ENCODE measurements around the gene ADRM1.

The ADRM1 gene

DNA sequence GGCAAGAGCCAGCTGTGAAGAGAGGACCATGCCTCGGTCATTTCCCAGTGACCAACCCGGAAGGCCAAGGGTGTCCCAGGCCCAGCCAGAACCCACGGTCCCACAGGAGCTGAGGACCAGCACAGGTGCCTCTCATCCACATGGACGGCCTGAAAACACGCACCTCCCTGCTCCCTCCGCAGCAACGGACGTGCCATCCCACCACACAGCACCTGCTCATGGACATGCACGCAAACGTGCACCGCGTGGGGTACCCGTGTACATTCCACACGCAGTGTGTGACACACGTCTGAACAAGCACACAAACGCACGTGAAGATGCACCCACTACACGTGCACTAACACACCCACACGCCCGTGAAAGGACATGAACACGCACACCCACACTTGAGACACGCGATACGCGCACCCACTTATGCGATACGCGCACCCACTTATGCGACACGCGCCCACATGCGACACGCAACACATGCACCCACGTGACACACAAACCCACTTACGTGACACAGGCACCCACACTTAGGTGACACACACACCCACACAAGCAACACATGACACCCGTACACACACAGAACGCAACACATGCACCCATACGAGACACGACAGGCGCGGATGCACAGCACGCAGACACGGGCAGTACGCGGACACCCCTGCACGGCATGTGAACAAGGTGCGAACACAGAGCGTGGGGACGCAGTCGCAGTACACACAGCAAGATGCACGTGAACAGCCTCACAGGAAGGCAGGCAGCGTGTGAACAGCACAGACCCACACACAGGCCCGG, 34.2 kb downstream of the ADRM1 start:
- DNase-seq (ENCODE audit: extremely low read depth in 1 of 2, low read depth in 1 of 2) = no peak

GRCh38 chr20:62337558-62338293, 34.9 kb downstream of the ADRM1 start:
- no peak for DNase-seq (ENCODE audit: extremely low read depth in 1 of 2, low read depth in 1 of 2)

GRCh38 chr20:62338294-62338620, 35.5 kb downstream of the ADRM1 start:
- DNase-seq (ENCODE audit: extremely low read depth in 1 of 2, low read depth in 1 of 2) = no peak

DNA sequence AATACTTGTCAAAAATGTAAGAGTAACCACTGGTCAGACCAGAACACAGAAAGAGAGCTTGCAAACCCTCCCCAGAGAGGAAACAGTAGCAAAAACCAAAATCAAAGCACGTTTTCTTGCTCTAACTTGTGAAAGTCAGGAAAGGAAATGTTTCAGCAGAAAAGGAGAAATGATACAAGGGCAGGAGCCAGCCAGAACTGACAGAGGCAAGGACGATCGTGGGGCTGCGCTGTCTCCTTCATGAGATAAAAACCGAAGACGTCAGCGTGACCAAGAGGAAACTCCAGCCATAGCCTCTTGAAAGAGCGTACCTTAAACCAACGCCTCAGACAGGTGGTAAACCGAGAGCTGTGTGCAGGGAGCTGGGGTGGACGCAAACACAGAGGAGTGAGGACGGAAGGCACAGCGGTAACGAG, 36.9 kb downstream of the ADRM1 start:
- DNase-seq (ENCODE audit: extremely low read depth in 1 of 2, low read depth in 1 of 2) = no peak

DNA sequence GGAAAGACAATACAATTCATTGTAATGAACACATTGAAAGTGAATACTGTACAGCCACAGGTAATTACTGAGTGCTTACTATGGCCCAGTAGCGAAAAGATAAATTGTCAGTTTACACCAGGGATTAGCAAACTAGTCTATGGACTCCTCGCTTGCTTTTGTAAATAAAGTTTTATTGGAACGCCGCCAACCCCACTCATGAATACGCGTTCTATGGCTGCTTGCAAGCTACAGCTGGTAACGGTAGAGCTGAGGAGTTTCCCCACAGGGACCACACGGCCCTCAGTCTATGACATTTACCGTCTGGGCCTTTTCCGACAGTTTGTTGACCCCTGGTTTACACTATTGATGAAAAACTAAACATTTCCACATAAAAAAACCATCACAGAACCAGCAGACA, 40.1 kb downstream of the ADRM1 start:
- no peak for DNase-seq (ENCODE audit: extremely low read depth in 1 of 2, low read depth in 1 of 2)

GRCh38 chr20:62344092-62344491, 41.3 kb downstream of the ADRM1 start:
- DNase-seq (ENCODE audit: extremely low read depth in 1 of 2, low read depth in 1 of 2) = no peak

- no peak for DNase-seq (ENCODE audit: extremely low read depth in 1 of 2, low read depth in 1 of 2)
These were observed 42.0 kb downstream of the ADRM1 start for GRCh38 chr20:62344782-62345181.

DNA sequence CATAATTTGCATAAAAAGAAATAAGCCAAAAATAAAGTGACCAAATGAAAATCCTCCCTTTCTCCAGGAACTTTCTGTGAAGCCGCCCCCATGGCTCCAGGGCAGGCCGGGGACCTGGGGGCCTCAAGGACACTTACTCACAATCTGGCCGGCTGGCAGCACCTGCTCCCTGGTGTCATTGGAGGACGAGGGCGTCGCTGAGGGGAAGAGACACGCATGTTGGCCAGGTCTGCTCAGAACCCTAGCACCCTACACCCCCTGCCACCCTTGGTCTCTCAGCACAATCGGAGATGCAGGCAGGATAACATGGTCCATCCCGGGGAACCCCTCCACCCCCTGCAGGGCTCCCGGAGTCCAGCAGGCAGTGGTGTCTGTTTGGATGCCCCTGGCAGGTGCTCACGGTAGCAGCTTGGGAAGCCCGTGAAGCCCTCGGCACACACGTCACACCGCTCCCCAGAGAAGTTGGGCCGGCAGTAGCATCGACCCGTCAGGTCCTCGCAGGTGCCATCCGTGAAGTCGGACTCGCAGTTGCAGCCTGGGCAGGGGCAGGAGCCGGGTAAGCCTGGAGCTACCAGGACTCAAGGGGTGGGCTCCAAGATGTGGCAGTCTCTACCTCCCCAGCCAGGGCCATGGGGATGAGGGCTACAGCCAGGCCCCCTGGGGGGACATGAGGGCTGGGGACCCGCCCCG, 43.0 kb downstream of the ADRM1 start:
- DNase-seq (ENCODE audit: extremely low read depth in 1 of 2, low read depth in 1 of 2) = no peak

GRCh38 chr20:62346398-62347150, 43.8 kb downstream of the ADRM1 start:
- DNase-seq (ENCODE audit: extremely low read depth in 1 of 2, low read depth in 1 of 2) = no peak

DNA sequence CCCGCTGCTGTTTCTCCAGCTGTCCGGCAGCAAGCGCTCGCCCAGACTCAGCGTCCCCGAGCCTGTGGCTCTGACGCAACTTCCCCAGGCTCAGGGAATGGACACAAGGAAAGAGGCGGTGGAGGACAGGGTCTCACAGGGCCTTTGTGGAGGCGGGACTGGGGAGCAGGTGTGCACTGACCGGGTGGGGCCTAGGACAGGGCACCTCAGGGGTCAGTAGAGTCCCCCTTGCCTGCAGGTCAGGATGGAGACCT, 44.3 kb downstream of the ADRM1 start:
- no peak for DNase-seq (ENCODE audit: extremely low read depth in 1 of 2, low read depth in 1 of 2)

DNA sequence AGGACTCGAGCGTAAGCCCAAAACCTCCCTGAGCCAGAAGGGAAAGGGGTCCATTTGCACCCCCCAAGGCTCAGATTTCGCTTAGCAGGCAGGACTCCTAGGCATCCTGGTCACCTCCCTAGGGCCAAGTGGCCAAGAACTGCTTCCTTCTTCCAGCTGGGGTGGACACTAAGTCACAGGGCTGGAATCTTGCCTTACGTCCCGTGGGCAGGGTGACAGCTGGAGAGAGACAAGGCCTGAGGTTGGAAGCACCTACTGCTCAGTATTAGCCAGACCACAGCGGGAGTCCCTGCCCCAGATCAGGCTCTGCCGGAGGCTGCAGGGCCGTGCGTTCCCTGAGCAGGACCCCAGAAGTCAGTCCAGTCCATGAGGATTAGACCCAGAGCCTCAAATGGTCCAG, 44.6 kb downstream of the ADRM1 start:
- DNase-seq (ENCODE audit: extremely low read depth in 1 of 2, low read depth in 1 of 2) = no peak

- no peak for DNase-seq (ENCODE audit: extremely low read depth in 1 of 2, low read depth in 1 of 2)
These were observed 45.8 kb downstream of the ADRM1 start for GRCh38 chr20:62348604-62349003.

- DNase-seq (ENCODE audit: extremely low read depth in 1 of 2, low read depth in 1 of 2) = no peak
These were observed 46.8 kb downstream of the ADRM1 start for GRCh38 chr20:62349556-62350097.

- no peak for DNase-seq (ENCODE audit: extremely low read depth in 1 of 2, low read depth in 1 of 2)
These were observed 47.4 kb downstream of the ADRM1 start for GRCh38 chr20:62350098-62350628.

DNA sequence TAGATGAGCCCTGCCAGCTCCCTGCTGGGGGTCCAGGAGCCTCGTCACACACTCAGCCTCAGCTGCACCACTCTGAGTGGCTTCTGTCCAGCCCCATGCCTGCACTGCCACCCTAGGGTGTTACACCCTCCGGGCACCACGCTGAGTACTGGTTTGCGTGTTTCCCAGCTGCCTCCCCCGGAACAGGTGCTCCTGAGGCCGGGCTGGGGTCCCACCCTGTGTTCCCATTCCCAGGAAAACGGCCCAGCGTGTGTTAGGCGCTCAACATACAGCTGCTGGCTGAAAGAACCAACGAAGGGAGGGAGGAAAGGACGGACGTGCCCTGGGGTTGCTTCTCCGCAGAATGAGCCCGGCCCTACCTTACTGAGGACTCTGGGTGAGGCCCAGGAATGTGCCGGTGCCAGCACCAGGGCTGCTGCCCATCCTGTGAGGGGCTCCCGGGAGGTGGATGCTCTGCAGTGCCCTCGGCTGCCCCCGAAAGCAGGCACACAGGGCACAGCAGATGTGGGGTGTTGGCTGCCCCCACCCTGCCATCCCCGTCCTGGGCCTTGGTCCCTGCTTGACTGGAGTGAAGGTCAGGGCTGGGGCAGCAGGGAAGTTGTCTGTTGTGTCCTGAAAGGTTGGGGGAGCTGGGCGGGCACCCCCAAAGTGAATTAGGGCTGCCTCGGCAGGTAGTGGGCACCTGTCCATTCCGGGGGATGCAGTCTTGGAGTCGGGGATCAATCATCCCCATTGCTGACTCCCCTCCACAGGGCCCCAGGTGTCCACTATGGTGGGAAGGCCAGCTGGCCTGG, 48.0 kb downstream of the ADRM1 start:
- no peak for DNase-seq (ENCODE audit: extremely low read depth in 1 of 2, low read depth in 1 of 2)

- DNase-seq (ENCODE audit: extremely low read depth in 1 of 2, low read depth in 1 of 2) = no peak
These were observed 48.9 kb downstream of the ADRM1 start for GRCh38 chr20:62351469-62352401.

- DNase-seq (ENCODE audit: extremely low read depth in 1 of 2, low read depth in 1 of 2) = no peak
These were observed 49.8 kb downstream of the ADRM1 start for GRCh38 chr20:62352402-62353288.
